ENCODE data around the gene PRKCE.
A peak's percentile ranks its signal among the peaks of the same experiment; 100 is the strongest.

The PRKCE gene

GRCh38 chr2:46008091-46008870 lies 356.8 kb downstream of the PRKCE start:
- DNase-seq: no peak

- no peak for DNase-seq
Measured at GRCh38 chr2:46009315-46009714, 357.8 kb downstream of the PRKCE start.

- DNase-seq: no peak
Measured at GRCh38 chr2:46009772-46010171, 358.3 kb downstream of the PRKCE start.

- no peak for DNase-seq
Measured at GRCh38 chr2:46010223-46010924, 358.9 kb downstream of the PRKCE start.

GRCh38 chr2:46010925-46011490 lies 359.5 kb downstream of the PRKCE start:
- no peak for DNase-seq

GRCh38 chr2:46012618-46013240 lies 361.3 kb downstream of the PRKCE start:
- DNase-seq: no peak

- DNase-seq: no peak
Measured at GRCh38 chr2:46013726-46014125, 362.3 kb downstream of the PRKCE start.

- DNase-seq: no peak
Measured at GRCh38 chr2:46014911-46015654, 363.6 kb downstream of the PRKCE start.

GRCh38 chr2:46015671-46016070 lies 364.2 kb downstream of the PRKCE start:
- no peak for DNase-seq

- no peak for DNase-seq
Measured at GRCh38 chr2:46016091-46016490, 364.6 kb downstream of the PRKCE start.

- no peak for DNase-seq
Measured at GRCh38 chr2:46018773-46019591, 367.5 kb downstream of the PRKCE start.

GRCh38 chr2:46020416-46020815 lies 368.9 kb downstream of the PRKCE start:
- DNase-seq: no peak

GRCh38 chr2:46023165-46023854 lies 371.8 kb downstream of the PRKCE start:
- no peak for DNase-seq

GRCh38 chr2:46024146-46024779 lies 372.8 kb downstream of the PRKCE start:
- DNase-seq: peak; percentile 5

GRCh38 chr2:46025081-46025480 lies 373.6 kb downstream of the PRKCE start:
- no peak for DNase-seq

GRCh38 chr2:46025676-46026075 lies 374.2 kb downstream of the PRKCE start:
- no peak for DNase-seq

GRCh38 chr2:46026431-46026830 lies 375.0 kb downstream of the PRKCE start:
- no peak for DNase-seq

GRCh38 chr2:46029332-46029811 lies 377.9 kb downstream of the PRKCE start:
- no peak for DNase-seq

- DNase-seq: no peak
Measured at GRCh38 chr2:46030330-46030729, 378.9 kb downstream of the PRKCE start.

GRCh38 chr2:46032161-46032813 lies 380.8 kb downstream of the PRKCE start:
- DNase-seq: no peak
